Measurements from ENCODE around the gene CBARP. TPM values are rescaled to one million over a fixed set of nuclear protein-coding genes. Genes with fewer than 3 reads are reported as not detected.

Gene CBARP
- total RNA-seq, 1 experiment from 2014 or later: 28.4 TPM

GRCh38 chr19:1283207-1283916, 45.6 kb upstream of the CBARP start:
- Histone ChIP-seq H3K18ac (ENCODE audit: insufficient read length, low read depth, low read length) (no peak overlapping the region), H3K27ac (ENCODE audit: insufficient read length, low read depth, low read length) (no peak overlapping the region), H2BK15ac (ENCODE audit: low read depth, low read length) (no peak overlapping the region), H4K91ac (ENCODE audit: insufficient read length, low read depth, low read length) (no peak overlapping the region), H3K23ac (ENCODE audit: insufficient read length, low read depth, low read length) (no peak overlapping the region), H3K4ac (ENCODE audit: low read depth, low read length) (no peak overlapping the region), H3K9me3 (ENCODE audit: control insufficient read depth, low read depth, low read length) (no peaks in the 10 kb centered on the region), H3K56ac (ENCODE audit: insufficient read length, low read depth, low read length) (no peak overlapping the region), H2AFZ (ENCODE audit: low read length) (no peak overlapping the region), H3K14ac (ENCODE audit: insufficient read depth, low read length) (no peak overlapping the region), H2BK5ac (ENCODE audit: insufficient read length, low read length) (no peak overlapping the region), H3K9ac (ENCODE audit: extremely low read depth, insufficient read length, low read length) (no peak overlapping the region), H3K23me2 (ENCODE audit: insufficient read length, low read depth, low read length, poor library complexity, severe bottlenecking) (peaks cover 4% of the 10 kb centered on the region), H4K5ac (ENCODE audit: insufficient read length, low read depth, low read length) (no peak overlapping the region), H2BK120ac (ENCODE audit: low read depth, low read length, poor library complexity, severe bottlenecking) (no peak overlapping the region), H4K8ac (replicated peaks; ENCODE audit: insufficient read length, low read depth, low read length) (no peak overlapping the region), H4K20me1 (ENCODE audit: control insufficient read depth, insufficient read depth, insufficient read length) (no peaks in the 10 kb centered on the region), H3K79me2 (ENCODE audit: insufficient read depth, low read length) (no peaks in the 10 kb centered on the region), H3K4me2 (ENCODE audit: insufficient read depth, insufficient read length, low read length) (no peak overlapping the region), H2AK5ac (ENCODE audit: insufficient read length, low read length) (no peak overlapping the region), H3K27me3 (ENCODE audit: insufficient read depth, low read length) (no peaks in the 10 kb centered on the region), H2BK12ac (ENCODE audit: insufficient read length, low read depth, low read length) (no peak overlapping the region), H3K4me1 (ENCODE audit: insufficient read depth, low read length) (no peaks in the 10 kb centered on the region), H3K79me1 (ENCODE audit: insufficient read depth, low read depth, low read length, poor library complexity, severe bottlenecking) (no peaks in the 10 kb centered on the region), H3T11ph (ENCODE audit: low read length) (no peak overlapping the region), H2BK20ac (ENCODE audit: low read depth, low read length, poor library complexity, severe bottlenecking) (no peak overlapping the region)
- Mint-ChIP-seq H3K27me3 (ENCODE audit: low read depth) (peaks cover 15% of the 10 kb centered on the region), H3K36me3 (ENCODE audit: insufficient read depth in 1 of 3, low read depth in 3 of 3) (peaks cover 0 to 19% (median 5%) of the 10 kb centered on the region in 3 experiments; a peak in 4 of 7 replicates), H3K4me3 (no peak overlapping the region), H3K4me1 (peaks cover 10 to 24% of the 10 kb centered on the region in 2 experiments), H3K27ac (no peak overlapping the region), H3K9me3 (no peaks in the 10 kb centered on the region)
- no peak for DNase-seq
- TF ChIP-seq, protein P1, sequence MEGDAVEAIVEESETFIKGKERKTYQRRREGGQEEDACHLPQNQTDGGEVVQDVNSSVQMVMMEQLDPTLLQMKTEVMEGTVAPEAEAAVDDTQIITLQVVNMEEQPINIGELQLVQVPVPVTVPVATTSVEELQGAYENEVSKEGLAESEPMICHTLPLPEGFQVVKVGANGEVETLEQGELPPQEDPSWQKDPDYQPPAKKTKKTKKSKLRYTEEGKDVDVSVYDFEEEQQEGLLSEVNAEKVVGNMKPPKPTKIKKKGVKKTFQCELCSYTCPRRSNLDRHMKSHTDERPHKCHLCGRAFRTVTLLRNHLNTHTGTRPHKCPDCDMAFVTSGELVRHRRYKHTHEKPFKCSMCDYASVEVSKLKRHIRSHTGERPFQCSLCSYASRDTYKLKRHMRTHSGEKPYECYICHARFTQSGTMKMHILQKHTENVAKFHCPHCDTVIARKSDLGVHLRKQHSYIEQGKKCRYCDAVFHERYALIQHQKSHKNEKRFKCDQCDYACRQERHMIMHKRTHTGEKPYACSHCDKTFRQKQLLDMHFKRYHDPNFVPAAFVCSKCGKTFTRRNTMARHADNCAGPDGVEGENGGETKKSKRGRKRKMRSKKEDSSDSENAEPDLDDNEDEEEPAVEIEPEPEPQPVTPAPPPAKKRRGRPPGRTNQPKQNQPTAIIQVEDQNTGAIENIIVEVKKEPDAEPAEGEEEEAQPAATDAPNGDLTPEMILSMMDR (conservative IDR thresholded peaks at IDR 0.05): no peak
- WGBS (ENCODE audit: extremely low coverage, insufficient read length, low lambda C conversion rate): no CpG with 5 or more reads among the region's 29 CpGs

Measured in H9 (cell line).